GM06990 (cell line): Measurements from ENCODE around the gene HLTF.

Experiments used
- DNase-seq: peaks from one replicate; pipeline ENCODE4 v3.0.0-alpha.2; 2011; ENCODE audit not compliant: insufficient read length; ENCODE audit errors: extremely low read depth
- H3K27me3 ChIP-seq: replicated peaks from 2 replicates; pipeline ENCODE4 v1.6.0; 2011; ENCODE audit warnings: low read length; ENCODE audit not compliant: control insufficient read depth, insufficient read depth
- H3K36me3 ChIP-seq: 2 replicates; pipeline ENCODE4 v1.5.1; 2011; ENCODE audit warnings: low read length; ENCODE audit not compliant: control insufficient read depth, insufficient read depth
- H3K4me3 ChIP-seq: replicated peaks from 2 replicates; pipeline ENCODE4 v1.5.1; 2011; ENCODE audit warnings: low read depth, mild to moderate bottlenecking, control low read depth, low read length
- CTCF ChIP-seq: IDR thresholded peaks from 2 replicates; pipeline ENCODE4 v1.5.1; 2011; ENCODE audit warnings: low read length, control low read depth, mild to moderate bottlenecking, inconsistent platforms; ENCODE audit not compliant: insufficient read depth, poor library complexity, severe bottlenecking

HLTF gene

GRCh38 chr3:149086232-149086988 is at the start of gene HLTF:
Gene HLTF, minus strand, starts transcription at chr3:149086533. Its CDS starts 197 bp downstream, at chr3:149086336.
- H3K36me3 ChIP-seq = no peaks in the 10 kb centered on the region; the same call in 1 of the 2 replicates
- TF ChIP-seq CTCF = no peak
- H3K27me3 ChIP-seq = no peaks in the 10 kb centered on the region
- H3K4me3 ChIP-seq = peak within 1 kb of the TSS; percentile 91
- DNase-seq = peak; percentile 92

GRCh38 chr3:149134575-149134974 is 48.2 kb upstream of the HLTF start:
- no peak overlapping the region for H3K4me3 ChIP-seq
- H3K36me3 ChIP-seq = no peaks in the 10 kb centered on the region
- H3K27me3 ChIP-seq = no peaks in the 10 kb centered on the region
- TF ChIP-seq CTCF = no peak
- DNase-seq = no peak

- Histone ChIP-seq H3K27me3 (no peaks in the 10 kb centered on the region), H3K36me3 (no peaks in the 10 kb centered on the region), H3K4me3 (no peak overlapping the region)
- DNase-seq = no peak
- no peak for TF ChIP-seq CTCF
Observed at GRCh38 chr3:149131589-149131988, 45.3 kb upstream of the HLTF start.

GRCh38 chr3:149129326-149130205 is 43.2 kb upstream of the HLTF start, which contains the start of gene HPS3:
Gene HPS3, plus strand, starts transcription at chr3:149129638. Its CDS starts 86 bp downstream, at chr3:149129724.
- no peaks in the 10 kb centered on the region for H3K36me3 ChIP-seq
- H3K4me3 ChIP-seq = peak within 1 kb of the TSS; percentile 88
- H3K27me3 ChIP-seq = peaks cover 1% of the 10 kb centered on the region; the same call in 1 of the 2 replicates
- DNase-seq = peak; percentile 95
- no peak for TF ChIP-seq CTCF

- Histone ChIP-seq H3K4me3 (peak overlapping the region; percentile 88), H3K36me3 (no peaks in the 10 kb centered on the region), H3K27me3 (peaks cover 1% of the 10 kb centered on the region; the same call in 1 of the 2 replicates)
- no peak for DNase-seq
- no peak for TF ChIP-seq CTCF
Observed at GRCh38 chr3:149128821-149129220, 42.5 kb upstream of the HLTF start.
